NCI-H128 (cell line): Measurements from ENCODE around the gene PGAM2.

Experiments
- DNase-seq: peaks from one replicate; lab custom pipeline; 2025; ENCODE audit not compliant: unreplicated experiment; lab: John Stamatoyannopoulos, UW

The PGAM2 gene

GRCh38 chr7:44065431-44066110, at the start of gene PGAM2:
Gene PGAM2 (minus strand): TSS chr7:44065567. CDS start chr7:44065529, 38 bp downstream.
- no peak for DNase-seq

- DNase-seq, result no peak
Measured at GRCh38 chr7:44114586-44115310, 49.4 kb upstream of the PGAM2 start.

GRCh38 chr7:44113764-44114354, 48.5 kb upstream of the PGAM2 start:
- no peak for DNase-seq

- no peak for DNase-seq
Measured at GRCh38 chr7:44112997-44113763, 47.8 kb upstream of the PGAM2 start.

GRCh38 chr7:44112231-44112996, 47.0 kb upstream of the PGAM2 start:
- no peak for DNase-seq

- no peak for DNase-seq
Measured at GRCh38 chr7:44111761-44112160, 46.4 kb upstream of the PGAM2 start.

GRCh38 chr7:44110719-44111635, 45.6 kb upstream of the PGAM2 start:
- DNase-seq, result no peak

GRCh38 chr7:44109991-44110390, 44.6 kb upstream of the PGAM2 start:
- no peak for DNase-seq

- no peak for DNase-seq
Measured at GRCh38 chr7:44108768-44109750, 43.7 kb upstream of the PGAM2 start.

GRCh38 chr7:44107961-44108767, 42.8 kb upstream of the PGAM2 start:
- no peak for DNase-seq

- DNase-seq, result no peak
Measured at GRCh38 chr7:44107116-44107960, 42.0 kb upstream of the PGAM2 start.

- DNase-seq, result no peak
Measured at GRCh38 chr7:44106311-44107065, 41.1 kb upstream of the PGAM2 start.

GRCh38 chr7:44105832-44106231, 40.5 kb upstream of the PGAM2 start:
- DNase-seq, result no peak

GRCh38 chr7:44104860-44105771, 39.7 kb upstream of the PGAM2 start:
- no peak for DNase-seq
